DOHH2 (cell line): Measurements from ENCODE around the gene LRRC25.

Experiments
- H3F3A ChIP-seq: fragments of 200-600 bp; sonication (generic), shearing (Covaris generic); 2 replicates; pipeline ENCODE4 v1.6.0; 2016; ENCODE audit warnings: antibody characterized with exemption, mild to moderate bottlenecking; ENCODE audit not compliant: control insufficient read depth, insufficient read depth
- H3K27ac ChIP-seq: fragments of 200-600 bp; sonication (generic); 2 replicates; pipeline ENCODE4 v1.5.1; 2014; ENCODE audit warnings: low read depth, mild to moderate bottlenecking, low read length, moderate library complexity
- H3K27me3 ChIP-seq: fragments of 200-600 bp; sonication (generic); 2 replicates; pipeline ENCODE4 v1.6.1; 2014; ENCODE audit warnings: mild to moderate bottlenecking, low read length, mixed read lengths; ENCODE audit not compliant: control insufficient read depth
- H3K36me3 ChIP-seq: fragments of 200-600 bp; sonication (generic); 2 replicates; pipeline ENCODE4 v1.6.1; 2014; ENCODE audit warnings: mild to moderate bottlenecking, low read length, moderate library complexity, mixed read lengths; ENCODE audit not compliant: control insufficient read depth
- H3K4me1 ChIP-seq: fragments of 200-600 bp; sonication (generic); 2 replicates; pipeline ENCODE4 v1.6.1; 2014; ENCODE audit warnings: mild to moderate bottlenecking, low read length, mixed read lengths; ENCODE audit not compliant: control insufficient read depth
- H3K4me2 ChIP-seq: fragments of 200-600 bp; sonication (generic); 2 replicates; pipeline ENCODE4 v1.6.0; 2014; ENCODE audit warnings: mild to moderate bottlenecking, low read length, moderate library complexity
- H3K4me3 ChIP-seq: fragments of 200-600 bp; sonication (generic); 2 replicates; pipeline ENCODE4 v1.5.1; 2014; ENCODE audit warnings: mild to moderate bottlenecking, low read length, mixed read lengths
- H3K79me2 ChIP-seq: fragments of 200-600 bp; sonication (generic); 2 replicates; pipeline ENCODE4 v1.6.1; 2014; ENCODE audit warnings: mild to moderate bottlenecking, low read length, mixed read lengths; ENCODE audit not compliant: control insufficient read depth
- H3K9me2 ChIP-seq: fragments of 200-600 bp; sonication (generic); replicated peaks from 2 replicates; pipeline ENCODE4 v1.6.1; 2014; ENCODE audit warnings: mild to moderate bottlenecking, low read length, mixed read lengths; ENCODE audit not compliant: control insufficient read depth
- H3K9me3 ChIP-seq: fragments of 200-600 bp; sonication (generic); 2 replicates; pipeline ENCODE4 v1.6.1; 2014; ENCODE audit warnings: antibody characterized with exemption, low read length, mixed read lengths; ENCODE audit not compliant: control insufficient read depth, insufficient read depth
- H4K20me1 ChIP-seq: fragments of 200-600 bp; sonication (generic); 2 replicates; pipeline ENCODE4 v1.6.0; 2014; ENCODE audit warnings: low read depth, mild to moderate bottlenecking, antibody characterized with exemption, low read length, moderate library complexity; ENCODE audit not compliant: control insufficient read depth, insufficient read depth
- EZH2phosphoT487 ChIP-seq: fragments of 200-600 bp; sonication (generic); IDR thresholded peaks from 2 replicates; pipeline ENCODE4 v1.6.1; 2017; ENCODE audit warnings: borderline replicate concordance, mild to moderate bottlenecking, antibody characterized with exemption, low read length, moderate library complexity, mixed read lengths
- TF ChIP-seq, protein P1 (sequence below): fragments of 200-600 bp; sonication (generic); IDR thresholded peaks from one replicate; pipeline ENCODE4 v1.5.1; 2014; ENCODE audit warnings: antibody characterized with exemption, mild to moderate bottlenecking, low read depth, low read length; ENCODE audit not compliant: poor library complexity, severe bottlenecking

Gene LRRC25

DNA sequence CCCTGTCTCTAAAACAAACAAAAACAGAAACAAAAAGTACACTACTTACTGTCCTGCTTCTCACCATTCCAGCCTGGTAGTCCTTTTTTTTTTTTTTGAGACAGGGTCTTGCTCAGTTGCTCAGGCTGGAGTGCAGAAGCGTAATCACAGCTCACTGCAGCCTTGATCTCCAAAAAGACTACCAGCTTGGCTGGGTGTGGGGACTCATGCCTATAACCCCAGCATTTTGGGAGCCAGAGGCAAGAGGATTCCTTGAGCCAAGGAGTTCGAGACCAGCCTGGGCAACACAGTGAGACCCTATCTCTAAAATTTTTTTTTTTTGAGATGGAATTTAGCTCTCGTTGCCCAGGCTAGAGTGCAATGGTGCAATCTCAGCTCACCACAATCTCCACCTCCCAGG is 16.6 kb downstream of the LRRC25 start:
- Histone ChIP-seq H3F3A (0 out of 2 replicates have a peak, but pooled peaks cover 3% of the 10 kb centered on the region), H3K9me3 (no peaks in the 10 kb centered on the region), H3K79me2 (no peaks in the 10 kb centered on the region), H3K4me2 (no peak overlapping the region), H3K4me3 (no peak overlapping the region), H3K4me1 (peaks cover 4% of the 10 kb centered on the region), H3K27me3 (peaks cover 18% of the 10 kb centered on the region), H3K27ac (no peak overlapping the region), H3K36me3 (no peaks in the 10 kb centered on the region), H4K20me1 (no peaks in the 10 kb centered on the region), H3K9me2 (no peaks in the 10 kb centered on the region)
- no peak for TF ChIP-seq EZH2phosphoT487
- TF ChIP-seq, protein P1, sequence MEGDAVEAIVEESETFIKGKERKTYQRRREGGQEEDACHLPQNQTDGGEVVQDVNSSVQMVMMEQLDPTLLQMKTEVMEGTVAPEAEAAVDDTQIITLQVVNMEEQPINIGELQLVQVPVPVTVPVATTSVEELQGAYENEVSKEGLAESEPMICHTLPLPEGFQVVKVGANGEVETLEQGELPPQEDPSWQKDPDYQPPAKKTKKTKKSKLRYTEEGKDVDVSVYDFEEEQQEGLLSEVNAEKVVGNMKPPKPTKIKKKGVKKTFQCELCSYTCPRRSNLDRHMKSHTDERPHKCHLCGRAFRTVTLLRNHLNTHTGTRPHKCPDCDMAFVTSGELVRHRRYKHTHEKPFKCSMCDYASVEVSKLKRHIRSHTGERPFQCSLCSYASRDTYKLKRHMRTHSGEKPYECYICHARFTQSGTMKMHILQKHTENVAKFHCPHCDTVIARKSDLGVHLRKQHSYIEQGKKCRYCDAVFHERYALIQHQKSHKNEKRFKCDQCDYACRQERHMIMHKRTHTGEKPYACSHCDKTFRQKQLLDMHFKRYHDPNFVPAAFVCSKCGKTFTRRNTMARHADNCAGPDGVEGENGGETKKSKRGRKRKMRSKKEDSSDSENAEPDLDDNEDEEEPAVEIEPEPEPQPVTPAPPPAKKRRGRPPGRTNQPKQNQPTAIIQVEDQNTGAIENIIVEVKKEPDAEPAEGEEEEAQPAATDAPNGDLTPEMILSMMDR: no peak

DNA sequence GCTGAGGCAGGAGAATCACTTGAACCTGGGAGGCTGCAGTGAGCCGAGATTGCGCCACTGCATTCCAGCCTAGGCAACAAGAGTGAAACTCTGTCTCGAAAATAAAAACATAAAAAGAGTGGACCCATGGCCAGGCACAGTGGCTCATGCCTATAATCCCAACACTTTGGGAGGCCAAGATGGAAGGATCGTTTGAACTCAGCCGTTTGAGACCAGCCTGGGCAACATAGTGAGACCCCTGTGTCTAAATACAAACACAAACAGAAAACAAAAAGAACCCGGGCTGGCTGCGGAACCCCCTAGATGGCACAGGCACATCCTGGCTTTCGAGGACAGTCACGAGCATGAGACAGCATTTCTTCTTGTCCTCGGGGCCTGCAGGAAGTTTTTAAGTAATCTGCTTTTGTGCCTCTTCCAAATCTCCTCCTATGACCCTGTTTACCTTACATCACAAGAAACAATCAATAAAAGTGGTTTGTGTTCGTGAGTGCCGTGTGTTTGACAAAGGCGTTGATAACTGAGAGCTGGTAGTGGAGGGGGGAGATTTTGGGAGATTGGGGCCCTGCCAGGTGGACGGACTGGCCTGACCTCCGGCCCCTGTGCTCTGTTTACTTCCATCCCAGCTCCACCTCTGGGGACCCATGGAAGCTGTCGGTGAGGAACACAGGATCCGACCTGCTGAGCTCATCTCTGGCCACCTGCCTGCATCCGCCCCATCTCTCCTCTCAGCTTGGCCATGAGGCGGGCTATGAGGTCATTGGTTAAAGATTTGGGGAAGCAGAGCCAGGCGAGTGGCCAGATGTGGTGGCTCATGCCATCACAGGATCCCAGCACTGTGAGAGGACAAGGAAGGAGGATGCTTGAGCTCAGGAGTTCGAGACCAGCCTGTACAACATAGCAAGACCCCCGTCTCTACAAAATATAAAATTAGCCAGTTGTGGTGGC is 17.3 kb downstream of the LRRC25 start:
- Histone ChIP-seq H3K4me3 (no peak overlapping the region), H3K27ac (no peak overlapping the region), H3K4me2 (no peak overlapping the region), H3K36me3 (no peaks in the 10 kb centered on the region), H3K4me1 (no peaks in the 10 kb centered on the region; the same call in 1 of the 2 replicates), H3K79me2 (no peaks in the 10 kb centered on the region), H3K9me3 (no peaks in the 10 kb centered on the region), H3K9me2 (no peaks in the 10 kb centered on the region), H3F3A (0 out of 2 replicates have a peak, but pooled peaks cover 3% of the 10 kb centered on the region), H4K20me1 (no peaks in the 10 kb centered on the region), H3K27me3 (peaks cover 11% of the 10 kb centered on the region)
- no peak for TF ChIP-seq EZH2phosphoT487
- TF ChIP-seq, protein P1: no peak

DNA sequence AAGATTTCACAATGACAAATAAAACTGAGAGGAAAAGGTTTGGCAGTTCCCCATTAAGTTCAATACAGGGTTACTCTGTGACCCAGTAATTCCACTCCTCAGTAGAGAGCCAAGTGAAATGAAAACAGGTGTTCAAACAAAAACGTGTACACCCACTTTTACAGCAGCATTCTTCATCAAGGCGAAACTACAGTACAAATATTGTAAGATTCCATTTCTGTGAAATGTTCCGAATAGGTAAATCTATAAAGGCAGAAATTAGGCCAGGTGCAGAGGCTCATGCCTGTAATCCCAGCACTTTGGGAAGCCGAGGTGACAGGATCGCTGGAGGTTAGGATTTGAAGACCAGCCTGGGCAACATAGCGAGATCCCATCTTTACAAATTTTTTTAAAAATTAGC is 20.4 kb downstream of the LRRC25 start:
- peaks cover 16% of the 10 kb centered on the region for H3K4me1 ChIP-seq
- no peak overlapping the region for H3K4me3 ChIP-seq
- H4K20me1 ChIP-seq: no peaks in the 10 kb centered on the region
- TF ChIP-seq, protein P1: no peak
- TF ChIP-seq EZH2phosphoT487: no peak
- H3K4me2 ChIP-seq: no peak overlapping the region
- no peak overlapping the region for H3K27ac ChIP-seq
- no peaks in the 10 kb centered on the region for H3K9me2 ChIP-seq
- no peaks in the 10 kb centered on the region for H3K36me3 ChIP-seq
- H3K79me2 ChIP-seq: no peaks in the 10 kb centered on the region
- H3K9me3 ChIP-seq: no peaks in the 10 kb centered on the region
- 0 out of 2 replicates have a peak, but pooled peaks cover 3% of the 10 kb centered on the region for H3F3A ChIP-seq
- peaks cover 8% of the 10 kb centered on the region for H3K27me3 ChIP-seq
